ENCODE measurements around the gene GNPTG.

The GNPTG gene

DNA sequence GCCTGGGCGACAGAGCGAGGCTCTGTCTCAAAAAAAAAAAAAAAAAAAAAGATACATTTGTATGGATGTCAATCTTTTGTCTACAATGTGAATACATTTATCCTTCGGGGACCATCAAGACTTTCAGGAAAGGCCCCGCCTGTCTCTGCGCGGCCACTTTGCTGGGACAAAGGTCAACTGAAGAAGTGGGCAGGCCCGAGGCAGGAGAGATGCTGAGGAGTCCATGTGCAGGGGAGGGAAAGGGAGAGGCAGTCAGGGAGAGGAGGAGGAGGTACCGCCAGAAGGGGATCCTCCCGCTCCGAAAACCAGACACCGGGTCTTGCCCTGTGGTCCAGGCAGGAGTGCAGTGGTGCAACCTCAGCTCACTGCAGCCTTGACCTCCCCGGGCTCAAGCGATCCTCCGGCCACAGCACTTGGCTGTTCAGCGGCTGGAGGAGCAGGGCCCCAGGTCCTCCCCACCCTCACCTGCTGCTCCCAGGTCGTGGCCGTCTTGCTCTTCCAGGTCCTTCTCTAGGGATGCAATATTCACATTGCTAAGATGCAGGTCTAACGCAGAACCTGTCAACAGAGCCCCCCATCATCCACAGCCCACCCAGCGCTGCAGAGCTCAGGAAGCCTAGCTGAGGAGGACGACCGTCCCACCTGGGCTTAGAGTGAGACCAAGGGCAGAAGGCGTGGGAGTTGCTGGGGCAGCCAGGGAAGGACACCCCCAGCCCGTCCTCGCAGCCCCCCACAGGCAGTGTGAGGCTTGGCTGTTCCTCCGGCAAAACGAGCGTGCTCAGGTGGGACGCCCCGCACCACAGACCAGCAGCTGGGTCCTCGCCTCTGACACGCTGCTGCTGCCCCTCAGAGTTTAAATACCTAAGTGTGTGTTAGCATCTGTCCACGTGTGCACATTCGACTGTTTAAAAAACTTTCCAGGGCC lies 19.6 kb downstream of the GNPTG start:
- no peak for TF ChIP-seq CTCF (IDR thresholded peaks at IDR 0.05; ENCODE audit: low read depth, low read length)

DNA sequence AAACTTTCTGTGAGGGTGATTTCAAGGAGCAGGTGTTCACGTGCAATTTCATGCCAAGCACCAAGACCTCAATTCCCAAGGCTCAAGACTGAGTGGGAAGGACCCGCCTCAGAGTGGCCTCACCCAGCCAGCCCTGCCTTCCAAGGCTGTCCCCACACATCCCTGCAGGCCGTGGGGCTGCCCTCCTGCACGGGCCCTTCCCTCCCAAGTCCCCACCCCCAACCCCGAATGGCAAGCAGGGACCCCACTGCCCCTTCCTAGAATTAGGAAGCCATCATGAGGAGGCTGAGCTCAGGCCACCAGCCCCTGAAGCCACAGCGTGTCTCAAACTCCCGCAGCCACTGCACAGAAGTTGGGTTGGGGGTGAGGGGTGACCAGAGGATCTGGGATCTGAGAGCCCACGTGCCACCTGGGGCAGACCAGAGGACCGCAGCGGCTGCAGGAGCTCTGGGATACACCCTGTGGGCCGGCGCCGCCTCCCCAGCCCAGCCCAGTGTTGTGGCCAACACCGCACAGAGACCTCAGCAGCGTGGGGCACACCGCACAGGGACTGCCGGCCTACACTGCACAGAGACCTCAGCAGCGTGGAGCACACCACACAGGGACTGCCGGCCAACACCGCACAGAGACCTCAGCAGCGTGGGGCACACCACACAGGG lies 20.7 kb downstream of the GNPTG start:
- no peak for TF ChIP-seq CTCF (IDR thresholded peaks at IDR 0.05; ENCODE audit: low read depth, low read length)
- DNase-seq (ENCODE audit: extremely low read depth, low read depth), result no peak

More for the DNA sequence above, 19.6 kb downstream of the GNPTG start:
- DNase-seq (ENCODE audit: extremely low read depth, low read depth), result no peak

DNA sequence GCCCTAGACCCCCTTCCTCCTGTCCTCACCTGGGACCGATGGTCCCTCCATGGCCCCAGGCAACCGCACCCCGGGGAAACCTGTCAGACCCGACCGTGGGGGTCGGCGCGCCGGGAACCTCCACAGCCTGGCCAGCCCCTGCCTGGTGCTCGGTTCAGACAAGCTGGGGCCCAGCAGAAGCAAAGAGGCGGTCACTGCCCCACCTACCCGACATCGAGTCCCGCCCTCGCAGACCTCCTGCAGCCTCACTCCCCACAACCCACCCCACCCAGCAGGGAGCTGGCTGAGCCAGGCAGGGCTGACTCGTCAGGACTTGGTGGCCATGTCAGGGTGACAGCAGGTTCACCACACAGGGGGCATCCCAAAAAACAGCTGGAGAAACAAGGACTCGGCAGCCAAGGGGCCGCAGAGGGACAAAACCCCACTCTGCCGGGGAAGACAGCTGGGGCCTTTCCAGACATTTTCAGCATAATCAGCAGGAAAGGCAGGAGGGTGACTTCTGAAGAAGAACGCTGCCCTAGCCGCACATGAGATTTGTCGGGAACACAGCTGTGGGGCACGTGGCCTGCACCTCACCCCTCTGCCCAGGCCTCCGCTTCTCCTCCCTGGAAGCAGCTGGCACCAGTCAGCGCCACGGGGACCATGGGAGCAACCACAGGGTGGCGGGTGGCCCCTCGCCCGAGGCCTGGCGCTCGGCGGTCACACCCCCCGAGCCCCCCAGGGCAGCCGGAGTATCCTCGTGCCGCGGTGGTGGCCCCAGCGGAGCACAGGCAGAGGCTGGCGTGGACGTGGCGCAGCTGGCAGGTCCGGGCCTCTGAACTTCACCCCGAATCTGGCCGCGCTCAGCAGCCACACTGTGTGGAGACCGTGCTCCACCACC lies 22.9 kb downstream of the GNPTG start:
- TF ChIP-seq CTCF (IDR thresholded peaks at IDR 0.05; ENCODE audit: low read depth, low read length), result no peak
- DNase-seq (ENCODE audit: extremely low read depth, low read depth), result no peak

GRCh38 chr16:1375298-1375640 lies 23.5 kb downstream of the GNPTG start:
- DNase-seq (ENCODE audit: extremely low read depth, low read depth), result no peak
- no peak for TF ChIP-seq CTCF (IDR thresholded peaks at IDR 0.05; ENCODE audit: low read depth, low read length)

DNA sequence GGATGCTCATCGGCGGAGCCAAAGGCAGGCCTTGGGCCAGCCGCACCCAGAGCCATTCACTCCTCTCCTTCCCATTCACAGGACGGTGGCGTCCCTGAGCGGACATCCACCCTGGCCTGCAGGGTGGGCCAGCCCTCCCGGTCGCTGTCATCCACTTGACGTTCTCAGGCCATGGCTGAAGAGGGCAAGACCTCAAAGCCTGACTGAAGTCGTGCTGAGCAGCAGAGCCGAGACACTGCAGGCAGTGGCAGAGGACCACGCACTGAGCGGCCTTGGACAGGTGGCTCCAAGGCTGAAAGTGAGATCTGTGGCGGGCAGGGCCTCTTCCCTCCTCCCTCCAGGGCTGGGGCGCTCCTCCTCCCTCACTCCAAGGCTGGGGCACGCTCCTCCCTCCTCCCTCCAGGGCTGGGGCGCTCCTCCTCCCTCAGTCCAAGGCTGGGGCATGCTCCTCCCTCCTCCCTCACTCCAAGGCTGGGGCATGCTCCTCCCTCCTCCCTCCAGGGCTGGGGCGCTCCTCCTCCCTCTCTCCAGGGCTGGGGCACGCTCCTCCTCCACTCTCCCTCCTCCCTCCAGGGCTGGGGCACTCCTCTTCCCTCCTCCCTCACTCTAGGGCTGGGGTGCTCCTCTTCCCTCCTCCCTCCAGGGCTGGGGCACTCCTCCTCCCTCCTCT lies 24.1 kb downstream of the GNPTG start:
- TF ChIP-seq CTCF (IDR thresholded peaks at IDR 0.05; ENCODE audit: low read depth, low read length), result no peak
- no peak for DNase-seq (ENCODE audit: extremely low read depth, low read depth)

- no peak for DNase-seq (ENCODE audit: extremely low read depth, low read depth)
- no peak for TF ChIP-seq CTCF (IDR thresholded peaks at IDR 0.05; ENCODE audit: low read depth, low read length)
These were observed 25.8 kb downstream of the GNPTG start for GRCh38 chr16:1377406-1378010.

All from AG09319 (cell line).